HepG2 (cell line): ENCODE data around the gene P4HB. TPM values are rescaled to one million over a fixed set of nuclear protein-coding genes. Genes with fewer than 3 reads are reported as not detected.
A peak's percentile ranks its signal among the peaks of the same experiment; 100 is the strongest.

ENCODE experiments used
- CERS6 ChIP-seq: sonication (generic); formaldehyde crosslinking; IDR thresholded peaks from 2 replicates; pipeline ENCODE4 v1.5.0; 2020; ENCODE audit warnings: missing genetic modification reagents
- NCOA5 ChIP-seq: sonication (generic); formaldehyde crosslinking; IDR thresholded peaks from 2 replicates; pipeline ENCODE4 v1.4.0; 2020; ENCODE audit warnings: missing genetic modification reagents
- NKX3-1 ChIP-seq: sonication (generic); formaldehyde crosslinking; IDR thresholded peaks from 2 replicates; pipeline ENCODE4 v1.5.0; 2020; ENCODE audit warnings: missing genetic modification reagents
- TAF1 ChIP-seq: sonication (generic); formaldehyde crosslinking; IDR thresholded peaks from 2 replicates; pipeline ENCODE4 v1.4.0; 2020; ENCODE audit warnings: missing genetic modification reagents
- TEF ChIP-seq: sonication (generic); formaldehyde crosslinking; IDR thresholded peaks from 2 replicates; pipeline ENCODE4 v1.5.0; 2020; ENCODE audit warnings: missing genetic modification reagents
- XBP1 ChIP-seq: sonication (generic); formaldehyde crosslinking; IDR thresholded peaks from 2 replicates; pipeline ENCODE4 v1.5.0; 2020; ENCODE audit warnings: missing genetic modification reagents
- ZBTB39 ChIP-seq: sonication (generic); formaldehyde crosslinking; IDR thresholded peaks from 2 replicates; pipeline ENCODE4 v1.5.0; 2020; ENCODE audit warnings: missing genetic modification reagents
- ZFP82 ChIP-seq: sonication (generic); formaldehyde crosslinking; IDR thresholded peaks from 2 replicates; pipeline ENCODE4 v1.5.1; 2020; ENCODE audit warnings: mild to moderate bottlenecking, missing genetic modification reagents, borderline replicate concordance
- ZNF207 ChIP-seq: fragments of 450-650 bp; IDR thresholded peaks from 2 replicates; pipeline ENCODE4 v1.6.1; 2016; ENCODE audit warnings: antibody characterized with exemption, borderline replicate concordance
- ZNF318 ChIP-seq: sonication (generic); formaldehyde crosslinking; IDR thresholded peaks from 2 replicates; pipeline ENCODE4 v1.4.0; 2020; ENCODE audit warnings: mild to moderate bottlenecking, missing genetic modification reagents
- ZNF337 ChIP-seq: sonication (generic); formaldehyde crosslinking; IDR thresholded peaks from 2 replicates; pipeline ENCODE4 v1.5.1; 2020; ENCODE audit warnings: missing genetic modification reagents, low read depth, mild to moderate bottlenecking, borderline replicate concordance
- ZNF572 ChIP-seq: sonication (generic); formaldehyde crosslinking; IDR thresholded peaks from 2 replicates; pipeline ENCODE4 v1.5.1; 2020; ENCODE audit warnings: mild to moderate bottlenecking, missing genetic modification reagents
- ZNF781 ChIP-seq: sonication (generic); formaldehyde crosslinking; IDR thresholded peaks from 2 replicates; pipeline ENCODE4 v1.5.1; 2020; ENCODE audit warnings: borderline replicate concordance, mild to moderate bottlenecking, missing genetic modification reagents; ENCODE audit errors: not compliant biosample characterization
- polyA plus RNA-seq, 8 experiments: library from polyadenylated mRNA; depleted of rRNA in 3 of 8; stranded (reverse) in 7 of 8; unstranded in 1 of 8; fragments of >200 nt; fragmentation: Illumina TruSeq in 4 of 8; extraction: Trizol in 4 of 8; gene quantifications; 2 replicates each; pipeline versions ENCODE4 v1.2.1 to v1.2.3, GENCODE V29; 2011 to 2016; ENCODE audit warnings: low read depth in 4 of 8, missing spikeins in 1 of 8, mixed read lengths in 1 of 8; ENCODE audit not compliant: insufficient read depth in 1 of 8
- total RNA-seq, 5 experiments: library from RNA; depleted of rRNA; stranded (reverse); fragments of >200 nt; fragmentation: Illumina TruSeq; extraction: Trizol; gene quantifications; 2 replicates each; pipeline ENCODE4 v1.2.3, GENCODE V29; 2016; ENCODE audit warnings: low read depth in 1 of 5

P4HB gene
- total and polyA plus RNA-seq, 2 of the 13 experiments (the other 11 are each of a cell fraction or from before 2014, with no cell fraction given) = 185 to 782 TPM

- TF ChIP-seq NKX3-1 (CRISPR knock-in tag) = peak; percentile 36; the same call in 1 of the 2 replicates
- TF ChIP-seq CERS6 (CRISPR knock-in tag) = no peak
- no peak for TF ChIP-seq TAF1 (CRISPR knock-in tag)
- TF ChIP-seq ZNF207 = no peak
- no peak for TF ChIP-seq ZBTB39 (CRISPR knock-in tag)
- 0 out of 2 replicates have a peak, but pooled peaks have one; percentile 8 for TF ChIP-seq ZNF318
- no peak for TF ChIP-seq NCOA5
- peak; percentile 17 for TF ChIP-seq ZNF781 (CRISPR knock-in tag)
- no peak for TF ChIP-seq ZNF337 (CRISPR knock-in tag)
- TF ChIP-seq XBP1 (CRISPR knock-in tag) = no peak
- TF ChIP-seq ZNF572 (CRISPR knock-in tag) = peak; percentile 86
- TF ChIP-seq TEF = no peak
- no peak; the same call in 1 of the 2 replicates for TF ChIP-seq ZFP82
Measured at GRCh38 chr17:81870131-81870980, 10.0 kb upstream of the P4HB start (continued).
